Activated CD8-positive, alpha-beta T cell treated with anti-CD3 and anti-CD28 coated beads, Interleukin-2, amount 10 ng/mL, durations not matched to agents 7 days and 5 days (primary cell): Measurements from ENCODE around the gene JADE3. TPM values are rescaled to one million over a fixed set of nuclear protein-coding genes. Genes with fewer than 3 reads are reported as not detected.
A peak's percentile ranks its signal among the peaks of the same experiment; 100 is the strongest.

ENCODE experiments used
- ATAC-seq: fragments of 150-1000 bp; cut with Tn5 transposase; one replicate; pipeline ENCODE4 v1.10.0; 2021; ENCODE audit warnings: moderate library complexity
- CTCF ChIA-PET: fragments of 350-600 bp; sonication (Branson Sonifier 250); formaldehyde crosslinking; loops from one replicate; lab custom pipeline; 2021; ENCODE audit warnings: antibody characterized with exemption; lab: Charles Lee
- POLR2A ChIA-PET: fragments of 350-600 bp; sonication (Branson Sonifier 250); formaldehyde crosslinking; loops from one replicate; lab custom pipeline; 2021; ENCODE audit warnings: antibody characterized with exemption; lab: Charles Lee
- DNase-seq: peaks from one replicate; pipeline ENCODE4 v3.0.0-alpha.2; 2020
- H3K27ac Mint-ChIP-seq: one replicate; pipeline ENCODE4 v1.8.0; 2021; ENCODE audit warnings: mild to moderate bottlenecking, mixed read lengths
- H3K27me3 Mint-ChIP-seq: one replicate; pipeline ENCODE4 v1.8.0; 2021; ENCODE audit warnings: low read depth, mixed read lengths
- H3K36me3 Mint-ChIP-seq: one replicate; pipeline ENCODE4 v1.8.0; 2021; ENCODE audit warnings: low read depth, mixed read lengths
- H3K4me1 Mint-ChIP-seq: one replicate; pipeline ENCODE4 v1.8.0; 2021; ENCODE audit warnings: low read depth, mixed read lengths
- H3K4me3 Mint-ChIP-seq: one replicate; pipeline ENCODE4 v1.8.0; 2021; ENCODE audit warnings: mild to moderate bottlenecking, mixed read lengths
- H3K9me3 Mint-ChIP-seq: one replicate; pipeline ENCODE4 v1.8.0; 2022; ENCODE audit warnings: mixed read lengths; ENCODE audit not compliant: insufficient read depth
- total RNA-seq, 2 experiments: library from RNA; stranded (reverse); gene quantifications; one replicate each; pipeline ENCODE4 v1.2.3, GENCODE V29; 2021

JADE3 gene
- total RNA-seq, 2 experiments from 2014 or later = 0.31 to 0.47 TPM

GRCh38 chrX:47060708-47061107 lies 148.5 kb downstream of the JADE3 start:
- POLR2A ChIA-PET = no interaction called here
- H3K27ac Mint-ChIP-seq = no peak overlapping the region
- no peaks in the 10 kb centered on the region for H3K4me1 Mint-ChIP-seq
- CTCF ChIA-PET = no interaction called here
- DNase-seq (no peak), ATAC-seq (no peak)
- no peaks in the 10 kb centered on the region for H3K27me3 Mint-ChIP-seq
- no peak overlapping the region for H3K4me3 Mint-ChIP-seq
- no peaks in the 10 kb centered on the region for H3K9me3 Mint-ChIP-seq
- H3K36me3 Mint-ChIP-seq = no peaks in the 10 kb centered on the region

- Mint-ChIP-seq H3K4me3 (no peak overlapping the region), H3K9me3 (no peaks in the 10 kb centered on the region), H3K4me1 (no peaks in the 10 kb centered on the region), H3K27ac (no peak overlapping the region), H3K36me3 (no peaks in the 10 kb centered on the region), H3K27me3 (no peaks in the 10 kb centered on the region)
- no peak for DNase-seq
- CTCF ChIA-PET = no interaction called here
- POLR2A ChIA-PET = no interaction called here
- ATAC-seq = no peak
Observed at GRCh38 chrX:47061238-47061919, 149.2 kb downstream of the JADE3 start.

GRCh38 chrX:47063179-47063578 lies 151.0 kb downstream of the JADE3 start:
- Mint-ChIP-seq H3K4me3 (no peak overlapping the region), H3K4me1 (no peaks in the 10 kb centered on the region), H3K9me3 (no peaks in the 10 kb centered on the region), H3K27me3 (no peaks in the 10 kb centered on the region), H3K27ac (no peak overlapping the region), H3K36me3 (no peaks in the 10 kb centered on the region)
- CTCF ChIA-PET = no interaction called here
- POLR2A ChIA-PET = no interaction called here
- ATAC-seq (no peak), DNase-seq (no peak)

GRCh38 chrX:47068214-47068613 lies 156.0 kb downstream of the JADE3 start:
- POLR2A ChIA-PET = no interaction called here

GRCh38 chrX:47068720-47069119 lies 156.5 kb downstream of the JADE3 start:
- ATAC-seq (no peak), DNase-seq (no peak)
- H3K27me3 Mint-ChIP-seq = no peaks in the 10 kb centered on the region
- H3K4me3 Mint-ChIP-seq = no peak overlapping the region
- ChIA-PET POLR2A (no interaction called here), CTCF (no interaction called here)
- no peaks in the 10 kb centered on the region for H3K4me1 Mint-ChIP-seq
- no peaks in the 10 kb centered on the region for H3K9me3 Mint-ChIP-seq
- no peak overlapping the region for H3K27ac Mint-ChIP-seq
- H3K36me3 Mint-ChIP-seq = no peaks in the 10 kb centered on the region

More at GRCh38 chrX:47068214-47068613, 156.0 kb downstream of the JADE3 start:
- no peak overlapping the region for H3K27ac Mint-ChIP-seq
- DNase-seq (no peak), ATAC-seq (no peak)
- H3K36me3 Mint-ChIP-seq = no peaks in the 10 kb centered on the region
- no peaks in the 10 kb centered on the region for H3K9me3 Mint-ChIP-seq
- no peaks in the 10 kb centered on the region for H3K4me1 Mint-ChIP-seq
- CTCF ChIA-PET = no interaction called here
- H3K4me3 Mint-ChIP-seq = no peak overlapping the region
- H3K27me3 Mint-ChIP-seq = no peaks in the 10 kb centered on the region

- CTCF ChIA-PET = no interaction called here
- H3K4me1 Mint-ChIP-seq = no peaks in the 10 kb centered on the region
- ATAC-seq (no peak), DNase-seq (no peak)
- POLR2A ChIA-PET = no interaction called here
- no peak within 1 kb of the TSS for H3K27ac Mint-ChIP-seq
- no peaks in the 10 kb centered on the region for H3K9me3 Mint-ChIP-seq
- no peaks in the 10 kb centered on the region for H3K27me3 Mint-ChIP-seq
- no peak within 1 kb of the TSS for H3K4me3 Mint-ChIP-seq
- H3K36me3 Mint-ChIP-seq = no peaks in the 10 kb centered on the region
Observed at GRCh38 chrX:47078129-47079043, 166.2 kb downstream of the JADE3 start, which contains the start of gene RGN. Gene RGN (plus strand): TSS chrX:47078443. CDS start chrX:47081145, 2,702 bp downstream.

GRCh38 chrX:47080215-47080914 lies 168.1 kb downstream of the JADE3 start:
- CTCF ChIA-PET = no interaction called here
- POLR2A ChIA-PET = no interaction called here
- H3K36me3 Mint-ChIP-seq = no peaks in the 10 kb centered on the region
- no peaks in the 10 kb centered on the region for H3K27me3 Mint-ChIP-seq
- H3K4me3 Mint-ChIP-seq = no peak overlapping the region
- no peak for ATAC-seq
- DNase-seq = no peak
- H3K27ac Mint-ChIP-seq = no peak overlapping the region
- no peaks in the 10 kb centered on the region for H3K4me1 Mint-ChIP-seq
- no peaks in the 10 kb centered on the region for H3K9me3 Mint-ChIP-seq

- DNase-seq (no peak), ATAC-seq (no peak)
- Mint-ChIP-seq H3K9me3 (no peaks in the 10 kb centered on the region), H3K27ac (no peak overlapping the region), H3K4me3 (no peak overlapping the region), H3K4me1 (no peaks in the 10 kb centered on the region), H3K36me3 (no peaks in the 10 kb centered on the region), H3K27me3 (no peaks in the 10 kb centered on the region)
- ChIA-PET CTCF (no interaction called here), POLR2A (no interaction called here)
Observed at GRCh38 chrX:47080915-47081236, 168.7 kb downstream of the JADE3 start.

GRCh38 chrX:47091149-47091775 lies 179.0 kb downstream of the JADE3 start:
- no peak overlapping the region for H3K27ac Mint-ChIP-seq
- H3K36me3 Mint-ChIP-seq = no peaks in the 10 kb centered on the region
- no peak overlapping the region for H3K4me3 Mint-ChIP-seq
- DNase-seq (no peak), ATAC-seq (peak; percentile 27)
- H3K4me1 Mint-ChIP-seq = peaks cover 12% of the 10 kb centered on the region
- no peaks in the 10 kb centered on the region for H3K9me3 Mint-ChIP-seq
- ChIA-PET POLR2A (interaction anchor here (0.8 kb wide), 1 partner anchor 54 kb away, joined by 4 read pairs; the partner anchor contains the start of genes NDUFB11 and RBM10), CTCF (interaction anchor here (1.2 kb wide), 1 partner anchor 60 kb away, joined by 4 read pairs; no protein-coding TSS in a partner anchor)
- no peaks in the 10 kb centered on the region for H3K27me3 Mint-ChIP-seq

GRCh38 chrX:47093248-47093647 lies 181.0 kb downstream of the JADE3 start:
- ATAC-seq (no peak), DNase-seq (peak; percentile 23)
- Mint-ChIP-seq H3K9me3 (no peaks in the 10 kb centered on the region), H3K36me3 (no peaks in the 10 kb centered on the region), H3K4me3 (no peak overlapping the region), H3K27me3 (no peaks in the 10 kb centered on the region), H3K4me1 (peaks cover 12% of the 10 kb centered on the region), H3K27ac (no peak overlapping the region)
- ChIA-PET CTCF (interaction anchor here (0.7 to 1.5 kb wide), 6 partner anchors 62 to 335 kb away, joined by 3 to 5 read pairs (median 4); partner anchors contain the start of gene SLC9A7), POLR2A (interaction anchor here (0.7 kb wide), 1 partner anchor 35 kb away, joined by 3 read pairs; no protein-coding TSS in a partner anchor)

- Mint-ChIP-seq H3K27ac (no peak overlapping the region), H3K36me3 (no peaks in the 10 kb centered on the region), H3K27me3 (no peaks in the 10 kb centered on the region), H3K9me3 (no peaks in the 10 kb centered on the region), H3K4me1 (peaks cover 12% of the 10 kb centered on the region), H3K4me3 (no peak overlapping the region)
- no peak for ATAC-seq
- CTCF ChIA-PET = interaction anchor here (0.7 to 1.5 kb wide), 7 partner anchors 51 to 335 kb away, joined by 3 to 5 read pairs (median 3); partner anchors contain the start of genes NDUFB11, RBM10 and SLC9A7
- POLR2A ChIA-PET = no interaction called here
- DNase-seq = no peak
Observed at GRCh38 chrX:47093860-47094259, 181.6 kb downstream of the JADE3 start.
